HTR-8/SVneo (cell line): ENCODE measurements around the gene NLRX1.
A peak's percentile ranks its signal among the peaks of the same experiment; 100 is the strongest.
"Not testable (repeated sequence)": the region's sequence is repeated elsewhere in the genome, so short reads cannot be mapped to it uniquely, and the experiment has no call there.

Experiments used
- DNase-seq: peaks from one replicate; pipeline ENCODE4 v3.0.0; 2011; ENCODE audit warnings: low spot score, mixed read lengths; ENCODE audit not compliant: insufficient read length
- FAIRE-seq: peaks from 2 replicates; lab custom pipeline; 2011; peaks lifted over from hg19 to GRCh38; lab: Jason Lieb, UNC

Gene NLRX1

GRCh38 chr11:119204066-119204465 lies 35.5 kb downstream of the NLRX1 start:
- DNase-seq (no peak), FAIRE-seq (no peak)

GRCh38 chr11:119205080-119205479 lies 36.6 kb downstream of the NLRX1 start:
- no peak for DNase-seq
- FAIRE-seq = no peak

- FAIRE-seq (no peak), DNase-seq (peak; percentile 96)
These were observed 37.3 kb downstream of the NLRX1 start, which contains the start of gene CBL for GRCh38 chr11:119205574-119206510. CBL (plus strand) TSS chr11:119206339; CDS start chr11:119206418, 79 bp downstream.

- DNase-seq (no peak), FAIRE-seq (peak; percentile 28)
These were observed 38.2 kb downstream of the NLRX1 start for GRCh38 chr11:119206511-119207414.

GRCh38 chr11:119207415-119207960 lies 39.0 kb downstream of the NLRX1 start:
- FAIRE-seq (no peak), DNase-seq (no peak)

- no peak for FAIRE-seq
- DNase-seq = no peak
These were observed 40.7 kb downstream of the NLRX1 start for GRCh38 chr11:119209186-119209585.

GRCh38 chr11:119210050-119210449 lies 41.5 kb downstream of the NLRX1 start:
- FAIRE-seq (no peak), DNase-seq (no peak)

GRCh38 chr11:119218141-119218878 lies 49.8 kb downstream of the NLRX1 start:
- FAIRE-seq (peak; percentile 95), DNase-seq (peak; percentile 83)

- FAIRE-seq (no peak), DNase-seq (no peak)
These were observed 53.8 kb downstream of the NLRX1 start for GRCh38 chr11:119222308-119222707.

GRCh38 chr11:119222891-119223290 lies 54.4 kb downstream of the NLRX1 start:
- FAIRE-seq = no peak

GRCh38 chr11:119223856-119224255 lies 55.3 kb downstream of the NLRX1 start:
- FAIRE-seq = no peak
- DNase-seq = no peak

More at GRCh38 chr11:119222891-119223290, 54.4 kb downstream of the NLRX1 start:
- no peak for DNase-seq

- FAIRE-seq, DNase-seq: not testable (repeated sequence)
These were observed 60.2 kb downstream of the NLRX1 start for GRCh38 chr11:119228535-119229287.

GRCh38 chr11:119229288-119229672 lies 60.8 kb downstream of the NLRX1 start:
- DNase-seq (no peak), FAIRE-seq (no peak)

GRCh38 chr11:119229741-119230140 lies 61.2 kb downstream of the NLRX1 start:
- FAIRE-seq (no peak), DNase-seq (no peak)
